Spleen (tissue), 7 donors: ENCODE results near the gene MTHFR.

Experiments used
- POLR2A ChIP-seq, 3 donors: fragments of 450-650 bp; IDR thresholded peaks; one replicate each; pipeline ENCODE4 v1.5.1; 2017; ENCODE audit warnings: antibody characterized with exemption in 3 of 3, mild to moderate bottlenecking in 1 of 3
- TF ChIP-seq, protein P1 (sequence below), 11 experiments: fragments of 200-600 bp in 7 of 11; fragments of 450-650 bp in 4 of 11; sonication (generic) in 4 of 11; IDR thresholded peaks in 8 of 11; conservative IDR thresholded peaks in 3 of 11; 1 replicate in 7 of 11; 2 replicates in 4 of 11; pipeline versions ENCODE4 v1.4.0 to v1.8.0; 2016 to 2021; ENCODE audit warnings: antibody characterized with exemption in 11 of 11, inconsistent platforms in 4 of 11, mild to moderate bottlenecking in 1 of 11
- donor health status: DM: no; HTN: no; CAD: no; lungs with moderate emphysema.
- donor health status: DM: no; HTN: no; CAD: no.
- donor health status: DM: no; HTN: no; CAD: no.

DNA sequence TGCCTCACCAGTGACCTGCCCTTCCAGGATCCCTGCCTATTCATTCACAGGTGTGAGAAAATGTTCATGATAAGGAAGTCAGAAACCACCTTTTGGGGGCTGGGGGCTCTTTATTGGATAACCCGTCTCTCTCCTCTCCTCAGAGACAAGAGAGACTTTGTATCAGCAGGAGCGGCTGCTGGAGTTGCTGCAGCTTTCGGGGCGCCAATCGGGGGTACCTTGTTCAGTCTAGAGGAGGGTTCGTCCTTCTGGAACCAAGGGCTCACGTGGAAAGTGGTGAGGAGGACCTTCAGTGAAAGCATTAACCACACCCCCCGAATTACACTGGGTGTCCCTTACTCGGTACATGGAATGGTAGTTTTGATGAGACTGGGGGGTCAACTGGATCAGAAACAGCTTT, 21.2 kb upstream of the MTHFR start:
- TF ChIP-seq, protein P1, sequence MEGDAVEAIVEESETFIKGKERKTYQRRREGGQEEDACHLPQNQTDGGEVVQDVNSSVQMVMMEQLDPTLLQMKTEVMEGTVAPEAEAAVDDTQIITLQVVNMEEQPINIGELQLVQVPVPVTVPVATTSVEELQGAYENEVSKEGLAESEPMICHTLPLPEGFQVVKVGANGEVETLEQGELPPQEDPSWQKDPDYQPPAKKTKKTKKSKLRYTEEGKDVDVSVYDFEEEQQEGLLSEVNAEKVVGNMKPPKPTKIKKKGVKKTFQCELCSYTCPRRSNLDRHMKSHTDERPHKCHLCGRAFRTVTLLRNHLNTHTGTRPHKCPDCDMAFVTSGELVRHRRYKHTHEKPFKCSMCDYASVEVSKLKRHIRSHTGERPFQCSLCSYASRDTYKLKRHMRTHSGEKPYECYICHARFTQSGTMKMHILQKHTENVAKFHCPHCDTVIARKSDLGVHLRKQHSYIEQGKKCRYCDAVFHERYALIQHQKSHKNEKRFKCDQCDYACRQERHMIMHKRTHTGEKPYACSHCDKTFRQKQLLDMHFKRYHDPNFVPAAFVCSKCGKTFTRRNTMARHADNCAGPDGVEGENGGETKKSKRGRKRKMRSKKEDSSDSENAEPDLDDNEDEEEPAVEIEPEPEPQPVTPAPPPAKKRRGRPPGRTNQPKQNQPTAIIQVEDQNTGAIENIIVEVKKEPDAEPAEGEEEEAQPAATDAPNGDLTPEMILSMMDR (IDR thresholded peaks at IDR 0.05 in 8 of 11, conservative IDR thresholded peaks at IDR 0.05 in 3 of 11): no peak
- TF ChIP-seq POLR2A (IDR thresholded peaks at IDR 0.05): no peak
